ENCODE results near the gene SNX11. TPM values are rescaled to one million over a fixed set of nuclear protein-coding genes. Genes with fewer than 3 reads are reported as not detected.
A peak's percentile ranks its signal among the peaks of the same experiment; 100 is the strongest.

The SNX11 gene
- total and polyA plus RNA-seq, 2 donors (not counting 3 experiments of a cell fraction or from before 2014, with no cell fraction given): 23.4 to 26.2 TPM

DNA sequence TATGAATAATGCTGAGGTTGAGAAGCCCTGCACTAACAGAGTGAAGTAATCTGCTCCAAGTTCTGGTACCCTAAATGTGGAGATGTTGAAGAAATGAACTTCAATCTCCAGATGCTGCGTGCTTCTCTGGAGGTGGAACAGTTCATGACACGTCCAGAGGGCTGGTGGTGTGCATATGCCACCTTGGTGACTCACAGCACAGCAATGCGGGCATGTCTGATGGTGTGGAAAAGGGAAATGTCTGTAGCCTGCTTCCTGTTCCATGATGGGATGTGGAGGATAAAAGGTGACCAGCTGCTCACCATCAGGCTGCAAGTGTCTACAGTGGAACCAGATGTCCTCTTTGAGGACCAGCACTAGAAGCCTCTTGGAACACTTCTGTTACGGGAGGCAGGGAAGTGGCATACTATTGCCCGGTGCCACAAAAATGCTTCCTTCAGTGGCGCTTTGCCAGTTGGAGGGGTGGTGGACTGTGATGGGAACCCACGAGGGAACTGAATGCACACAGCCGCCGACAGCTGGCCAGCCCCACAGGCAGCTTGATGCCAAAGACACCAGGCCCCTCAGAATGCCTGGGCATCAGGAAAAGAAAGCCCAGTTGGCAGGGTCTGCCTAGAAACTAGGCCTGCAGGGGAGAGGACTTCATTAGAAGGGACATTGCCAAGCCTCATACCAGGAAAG, 19.9 kb downstream of the SNX11 start:
- BruUV-seq (replicated peaks): no TSS peak
- Histone ChIP-seq H3K79me2 (ENCODE audit: control insufficient read depth, insufficient read depth, low read length) (no peaks in the 10 kb centered on the region), H3K4me1 (ENCODE audit: control insufficient read depth, extremely low read depth, insufficient read depth, low read length) (peaks cover 15% of the 10 kb centered on the region), H3K4me3 (replicated peaks in 1 of 3; ENCODE audit: insufficient read depth in 1 of 3, low read depth in 1 of 3, low read length in 3 of 3) (no peak overlapping the region), H3K27ac (ENCODE audit: insufficient read depth, low read depth, low read length) (peak overlapping the region; percentile 38), H4K20me1 (replicated peaks; ENCODE audit: control insufficient read depth, extremely low read depth, insufficient read depth, low read length) (no peaks in the 10 kb centered on the region), H3K9me3 (replicated peaks; ENCODE audit: control insufficient read depth, insufficient read depth, low read length) (no peaks in the 10 kb centered on the region), H2AFZ (ENCODE audit: low read depth, low read length) (no peak overlapping the region), H3K36me3 (ENCODE audit: control insufficient read depth in 2 of 2, extremely low read depth in 1 of 2, insufficient read depth in 2 of 2, low read length in 2 of 2) (peaks cover 0 to 2% of the 10 kb centered on the region in 2 experiments), H3K9me1 (replicated peaks; ENCODE audit: control insufficient read depth, extremely low read depth, insufficient read depth, low read length) (no peaks in the 10 kb centered on the region), H3K27me3 (ENCODE audit: control insufficient read depth in 2 of 2, insufficient read depth in 2 of 2, low read length in 2 of 2) (no peaks in the 10 kb centered on the region), H3K4me2 (ENCODE audit: insufficient read depth, low read length) (peak overlapping the region; percentile 3), H3K9ac (replicated peaks; ENCODE audit: extremely low read depth, insufficient read depth, low read length) (no peak overlapping the region)
- ChIA-PET POLR2A (no interaction called here), CTCF (interaction anchor here (1.2 to 9.4 kb wide), 4 partner anchors 50 to 102 kb away, joined by 3 to 167 read pairs (median 4); no protein-coding TSS in a partner anchor)
- FAIRE-seq (peak; percentile 91), DNase-seq (ENCODE audit: low read depth, low spot score) (peak; percentile 65)
- TF ChIP-seq EZH2 (IDR thresholded peaks at IDR 0.05; ENCODE audit: borderline replicate concordance, low read depth, low read length, severe bottlenecking) (no peak), JUN (IDR thresholded peaks at IDR 0.05; ENCODE audit: borderline replicate concordance, insufficient read depth, insufficient read length, low read depth) (peak; percentile 88), GATA2 (IDR thresholded peaks at IDR 0.05; ENCODE audit: insufficient read depth, insufficient read length, low read depth, low read length) (no peak), MYC (IDR thresholded peaks at IDR 0.05; ENCODE audit: low read depth, low read length) (peak; percentile 74), POLR2AphosphoS5 (IDR thresholded peaks at IDR 0.05; ENCODE audit: insufficient read depth, low read depth, low read length) (peak; percentile 66), FOS (IDR thresholded peaks at IDR 0.05; ENCODE audit: borderline replicate concordance, insufficient read depth, low read length) (peak; percentile 82), POLR2A (IDR thresholded peaks at IDR 0.05; ENCODE audit: low read depth, low read length) (no peak)
- TF ChIP-seq, protein P1, sequence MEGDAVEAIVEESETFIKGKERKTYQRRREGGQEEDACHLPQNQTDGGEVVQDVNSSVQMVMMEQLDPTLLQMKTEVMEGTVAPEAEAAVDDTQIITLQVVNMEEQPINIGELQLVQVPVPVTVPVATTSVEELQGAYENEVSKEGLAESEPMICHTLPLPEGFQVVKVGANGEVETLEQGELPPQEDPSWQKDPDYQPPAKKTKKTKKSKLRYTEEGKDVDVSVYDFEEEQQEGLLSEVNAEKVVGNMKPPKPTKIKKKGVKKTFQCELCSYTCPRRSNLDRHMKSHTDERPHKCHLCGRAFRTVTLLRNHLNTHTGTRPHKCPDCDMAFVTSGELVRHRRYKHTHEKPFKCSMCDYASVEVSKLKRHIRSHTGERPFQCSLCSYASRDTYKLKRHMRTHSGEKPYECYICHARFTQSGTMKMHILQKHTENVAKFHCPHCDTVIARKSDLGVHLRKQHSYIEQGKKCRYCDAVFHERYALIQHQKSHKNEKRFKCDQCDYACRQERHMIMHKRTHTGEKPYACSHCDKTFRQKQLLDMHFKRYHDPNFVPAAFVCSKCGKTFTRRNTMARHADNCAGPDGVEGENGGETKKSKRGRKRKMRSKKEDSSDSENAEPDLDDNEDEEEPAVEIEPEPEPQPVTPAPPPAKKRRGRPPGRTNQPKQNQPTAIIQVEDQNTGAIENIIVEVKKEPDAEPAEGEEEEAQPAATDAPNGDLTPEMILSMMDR (IDR thresholded peaks at IDR 0.05; ENCODE audit: extremely low read depth in 1 of 2, insufficient read depth in 1 of 2, low read depth in 1 of 2, low read length in 2 of 2): no peak
- dilution Hi-C loops (cut with MboI; ENCODE audit: extremely low pct_ligation_motif_present, low sequenced_read_pairs) (no loop called here), intact Hi-C loops (cut with micrococcal nuclease) (loop anchor here (1.0 kb wide), 2 partner anchors 20 to 102 kb away; partner anchors contain the start of gene SNX11)

All from endothelial cell of umbilical vein (primary cell).